Thyroid gland (tissue), 4 donors: ENCODE results near the gene PLD1. TPM values are rescaled to one million over a fixed set of nuclear protein-coding genes. Genes with fewer than 3 reads are reported as not detected.

Source experiments
- DNase-seq, 2 donors: peaks; one replicate each; pipeline ENCODE4 v3.0.0-alpha.2; 2019
- H3K27ac ChIP-seq, 3 donors: fragments of 200-600 bp; sonication (generic); 1 replicate in 2 of 3; 2 replicates in 1 of 3; pipeline ENCODE4 v1.5.1; 2016 to 2019; ENCODE audit warnings: mild to moderate bottlenecking in 1 of 3, moderate library complexity in 1 of 3
- H3K27me3 ChIP-seq: fragments of 200-600 bp; sonication (generic); one replicate; pipeline ENCODE4 v1.5.1; 2019
- H3K36me3 ChIP-seq, 2 donors: fragments of 200-600 bp; sonication (generic); one replicate each; pipeline ENCODE4 v1.5.1; 2016 to 2019
- H3K4me1 ChIP-seq, 2 donors: fragments of 200-600 bp; sonication (generic); one replicate each; pipeline ENCODE4 v1.5.1; 2017 to 2019
- H3K4me3 ChIP-seq, 3 donors: fragments of 200-600 bp; sonication (generic); replicated peaks in 1 of 3; 1 replicate in 2 of 3; 2 replicates in 1 of 3; pipeline ENCODE4 v1.5.1; 2016; ENCODE audit warnings: mild to moderate bottlenecking in 1 of 3
- H3K9me3 ChIP-seq: fragments of 200-600 bp; sonication (generic); one replicate; pipeline ENCODE4 v1.5.1; 2017
- POLR2A ChIP-seq, 2 donors: fragments of 450-650 bp; IDR thresholded peaks; one replicate each; pipeline ENCODE4 v1.6.1; 2017; ENCODE audit warnings: antibody characterized with exemption in 2 of 2, mild to moderate bottlenecking in 2 of 2, moderate library complexity in 1 of 2
- WGBS, 2 donors: methylation state at CpG; one replicate each; pipeline ENCODE4 v1.1.5; 2017; 5-methylcytosine and 5-hydroxymethylcytosine counted together
- intact Hi-C: fragments of 100-400 bp; cut with DNase I; formaldehyde crosslinking; loops from one replicate; pipeline ENCODE4 v1.15.1; 2023
- total RNA-seq, 4 donors: library from RNA; depleted of rRNA; stranded (reverse); fragments of >200 nt; gene quantifications; one replicate each; pipeline ENCODE4 v1.2.3, GENCODE V29; 2016
- TF ChIP-seq, protein P1 (sequence below), 6 experiments: fragments of 200-600 bp in 3 of 6; fragments of 450-650 bp in 3 of 6; sonication (generic) in 3 of 6; IDR thresholded peaks; one replicate each; pipeline ENCODE4 v1.5.1; 2016 to 2019; ENCODE audit warnings: antibody characterized with exemption in 6 of 6, mild to moderate bottlenecking in 2 of 6, inconsistent platforms in 1 of 6, moderate library complexity in 1 of 6

Gene PLD1
- total RNA-seq, 4 donors from 2014 or later = 13.0 to 21.7 (median 19.8) TPM

DNA sequence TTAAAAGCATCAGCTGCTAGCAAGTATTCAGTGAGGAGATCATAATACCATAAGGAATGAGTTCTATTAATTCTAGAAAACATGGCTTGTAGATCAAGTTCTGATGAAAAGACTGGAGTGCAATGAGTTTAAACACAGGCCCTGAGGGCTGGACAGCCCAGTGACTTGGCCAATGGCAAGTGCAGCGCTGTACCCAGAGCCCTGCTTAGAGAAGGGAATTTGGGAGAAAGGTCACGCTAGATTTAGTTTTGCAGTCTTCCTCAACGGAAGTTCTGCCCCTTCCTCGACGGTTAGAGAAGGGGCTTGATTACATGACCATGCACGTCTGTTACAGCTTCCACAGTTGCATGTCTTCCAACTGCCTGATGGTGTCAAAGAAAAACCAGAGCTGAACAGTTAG, 36.9 kb upstream of the PLD1 start:
- no peak for TF ChIP-seq POLR2A (IDR thresholded peaks at IDR 0.05)
- Histone ChIP-seq H3K36me3 (no peaks in the 10 kb centered on the region), H3K27ac (no peak overlapping the region), H3K4me1 (peaks cover 6 to 10% of the 10 kb centered on the region in 2 donors), H3K4me3 (no peak overlapping the region), H3K9me3 (no peaks in the 10 kb centered on the region), H3K27me3 (no peaks in the 10 kb centered on the region)
- WGBS, 2 donors = 70 to 80% methylated on average over 6 of the region's 6 CpGs
- intact Hi-C loops = no loop called here
- no peak for DNase-seq

DNA sequence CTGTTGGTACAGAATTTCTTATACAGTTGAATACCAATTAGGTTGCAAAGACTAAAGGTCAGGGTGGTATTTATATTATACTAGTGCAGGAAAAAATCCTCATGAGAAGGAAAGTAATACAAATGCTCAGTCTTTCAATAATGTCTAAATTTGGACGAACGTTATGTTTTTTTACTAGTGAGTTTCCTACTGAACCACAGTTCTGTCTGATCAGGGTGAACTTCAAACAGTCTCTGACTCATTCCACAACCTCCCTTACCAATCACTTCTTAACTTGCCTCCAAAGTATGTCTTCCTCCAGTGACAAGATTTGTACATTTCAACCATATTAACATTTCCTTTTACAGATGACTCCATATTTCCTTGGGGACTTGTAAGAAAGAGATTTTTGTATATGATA, 36.3 kb upstream of the PLD1 start:
- intact Hi-C loops = no loop called here
- TF ChIP-seq, protein P1, sequence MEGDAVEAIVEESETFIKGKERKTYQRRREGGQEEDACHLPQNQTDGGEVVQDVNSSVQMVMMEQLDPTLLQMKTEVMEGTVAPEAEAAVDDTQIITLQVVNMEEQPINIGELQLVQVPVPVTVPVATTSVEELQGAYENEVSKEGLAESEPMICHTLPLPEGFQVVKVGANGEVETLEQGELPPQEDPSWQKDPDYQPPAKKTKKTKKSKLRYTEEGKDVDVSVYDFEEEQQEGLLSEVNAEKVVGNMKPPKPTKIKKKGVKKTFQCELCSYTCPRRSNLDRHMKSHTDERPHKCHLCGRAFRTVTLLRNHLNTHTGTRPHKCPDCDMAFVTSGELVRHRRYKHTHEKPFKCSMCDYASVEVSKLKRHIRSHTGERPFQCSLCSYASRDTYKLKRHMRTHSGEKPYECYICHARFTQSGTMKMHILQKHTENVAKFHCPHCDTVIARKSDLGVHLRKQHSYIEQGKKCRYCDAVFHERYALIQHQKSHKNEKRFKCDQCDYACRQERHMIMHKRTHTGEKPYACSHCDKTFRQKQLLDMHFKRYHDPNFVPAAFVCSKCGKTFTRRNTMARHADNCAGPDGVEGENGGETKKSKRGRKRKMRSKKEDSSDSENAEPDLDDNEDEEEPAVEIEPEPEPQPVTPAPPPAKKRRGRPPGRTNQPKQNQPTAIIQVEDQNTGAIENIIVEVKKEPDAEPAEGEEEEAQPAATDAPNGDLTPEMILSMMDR (IDR thresholded peaks at IDR 0.05) = no peak
- TF ChIP-seq POLR2A (IDR thresholded peaks at IDR 0.05) = no peak
- no peak overlapping the region for H3K27ac ChIP-seq
- H3K27me3 ChIP-seq = no peaks in the 10 kb centered on the region
- no peaks in the 10 kb centered on the region for H3K9me3 ChIP-seq
- H3K4me1 ChIP-seq = peaks cover 6 to 10% of the 10 kb centered on the region in 2 donors
- no peaks in the 10 kb centered on the region for H3K36me3 ChIP-seq
- H3K4me3 ChIP-seq = no peak overlapping the region
- DNase-seq = no peak
- WGBS, 2 donors = 78 to 82% methylated on average over 2 of the region's 2 CpGs

DNA sequence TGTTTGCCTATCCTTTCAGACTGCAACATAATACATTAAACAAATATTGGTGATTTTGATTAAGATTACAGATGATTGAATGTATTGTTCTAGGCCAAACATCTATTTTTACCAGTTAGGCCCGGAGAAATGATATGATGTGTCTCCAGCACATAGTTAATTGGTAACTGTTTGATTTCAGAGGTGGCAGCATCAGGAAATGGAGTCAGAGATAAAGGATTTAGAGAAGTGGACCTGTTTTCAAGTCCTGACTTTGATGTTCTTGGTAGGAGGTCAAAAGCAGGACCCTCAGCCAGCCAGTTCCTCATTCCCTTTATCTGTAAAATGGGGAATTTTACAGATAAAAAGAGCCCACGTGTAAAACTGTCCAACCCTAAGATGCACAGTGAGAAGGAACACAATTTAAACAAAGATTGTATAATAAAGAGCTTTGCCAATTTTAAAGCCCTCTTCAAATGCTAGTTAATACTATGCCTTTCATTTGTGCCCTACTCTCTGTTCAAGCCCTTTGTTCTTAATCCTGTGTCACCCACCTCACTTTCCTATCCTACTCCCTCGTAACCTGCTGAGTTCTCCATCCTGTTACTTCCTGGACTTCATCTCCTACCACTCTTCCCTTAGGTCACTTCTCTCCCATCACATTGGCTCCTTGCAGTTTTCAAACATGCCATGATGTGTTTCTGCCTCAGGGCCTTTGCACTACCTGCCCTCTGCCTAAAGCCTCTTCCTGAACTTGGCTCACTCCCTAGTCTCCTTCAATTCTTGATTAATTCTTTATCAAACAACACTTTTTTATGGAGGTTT, 35.4 kb upstream of the PLD1 start:
- Histone ChIP-seq H3K4me1 (peaks cover 10 to 16% of the 10 kb centered on the region in 2 donors), H3K36me3 (no peaks in the 10 kb centered on the region), H3K27ac (no peak overlapping the region), H3K27me3 (no peaks in the 10 kb centered on the region), H3K4me3 (no peak overlapping the region), H3K9me3 (no peaks in the 10 kb centered on the region)
- no peak for DNase-seq
- intact Hi-C loops = no loop called here
- WGBS, 2 donors = 86 to 89% methylated on average over 3 of the region's 3 CpGs
- no peak for TF ChIP-seq POLR2A (IDR thresholded peaks at IDR 0.05)
- TF ChIP-seq, protein P1 (IDR thresholded peaks at IDR 0.05) = no peak

DNA sequence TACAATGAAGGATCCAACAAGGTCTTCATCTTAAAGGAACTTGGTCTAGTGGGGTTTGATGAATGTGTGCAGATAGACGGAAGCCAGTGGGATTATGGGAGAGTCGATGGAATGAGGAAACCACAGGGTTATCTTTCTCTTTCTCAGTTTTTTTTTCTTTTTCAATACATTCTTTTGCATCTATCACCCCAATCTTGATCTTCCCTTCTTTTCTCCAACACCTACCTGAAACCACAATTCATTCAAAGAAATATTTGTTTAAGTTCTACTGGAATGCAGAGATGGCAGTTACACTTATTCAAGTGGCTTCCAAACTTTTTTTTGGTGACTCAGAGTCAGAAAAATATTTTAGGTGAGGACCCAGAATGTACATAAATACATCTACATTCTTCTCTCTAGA, 34.6 kb upstream of the PLD1 start:
- intact Hi-C loops = no loop called here
- no peak for TF ChIP-seq POLR2A (IDR thresholded peaks at IDR 0.05)
- TF ChIP-seq, protein P1 (IDR thresholded peaks at IDR 0.05) = no peak
- Histone ChIP-seq H3K27me3 (no peaks in the 10 kb centered on the region), H3K4me1 (peaks cover 14 to 21% of the 10 kb centered on the region in 2 donors), H3K4me3 (no peak overlapping the region), H3K27ac (no peak overlapping the region), H3K9me3 (no peaks in the 10 kb centered on the region), H3K36me3 (no peaks in the 10 kb centered on the region)
- no peak for DNase-seq
- 90 to 92% methylated on average over 2 of the region's 2 CpGs for WGBS, 2 donors

DNA sequence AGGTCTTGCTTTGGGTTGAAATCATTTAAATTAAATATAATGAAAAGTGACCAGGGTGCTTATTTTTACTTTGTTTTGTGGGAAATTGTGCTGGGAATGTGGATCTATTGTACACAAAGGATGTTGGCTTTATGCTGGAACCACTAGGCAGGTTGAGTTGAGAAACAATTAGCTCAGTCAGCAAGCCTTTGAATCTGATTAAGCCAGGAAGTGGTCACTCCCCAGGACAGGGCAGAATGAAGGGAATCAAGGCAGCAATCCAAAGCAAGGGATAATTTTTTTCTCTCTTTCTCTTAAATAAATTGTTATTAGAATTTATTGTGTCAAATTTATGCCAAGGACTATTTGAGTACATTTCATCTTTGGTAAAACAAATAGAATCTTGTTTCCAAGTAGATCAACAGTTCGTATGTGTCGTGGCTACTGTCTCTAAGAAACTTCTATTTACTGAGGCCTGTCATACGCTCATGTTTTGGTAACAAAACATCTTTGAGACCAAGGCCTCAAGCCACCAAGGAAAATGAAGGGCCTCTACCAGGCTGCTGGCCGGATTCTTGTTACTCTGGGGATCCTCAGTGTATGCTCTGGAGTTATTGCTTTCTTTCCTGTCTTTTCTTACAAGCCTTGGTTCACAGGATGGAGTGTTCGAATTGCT, 32.7 kb upstream of the PLD1 start, which contains the start of gene TMEM212:
TSS of gene TMEM212 (plus strand) at position 486 of the 655 bp plus-strand sequence. CDS start at position 521, 35 bp downstream.
- 72 to 73% methylated on average over 5 of the region's 5 CpGs for WGBS, 2 donors
- TF ChIP-seq, protein P1 (IDR thresholded peaks at IDR 0.05) = no peak
- TF ChIP-seq POLR2A (IDR thresholded peaks at IDR 0.05) = no peak
- Histone ChIP-seq H3K27me3 (no peaks in the 10 kb centered on the region), H3K36me3 (no peaks in the 10 kb centered on the region), H3K4me3 (no peak within 1 kb of the TSS), H3K9me3 (no peaks in the 10 kb centered on the region), H3K27ac (peak within 1 kb of the TSS in 1 of 3 donors; percentile 32), H3K4me1 (peaks cover 14 to 27% of the 10 kb centered on the region in 2 donors)
- intact Hi-C loops = no loop called here
- no peak for DNase-seq
